ENCODE measurements around the gene OXTR.

The OXTR gene

GRCh38 chr3:8769088-8769822, at the start of gene OXTR:
TSS of gene OXTR (minus strand) at chr3:8769613. CDS start at chr3:8768187, 1,426 bp downstream.
- DNase-seq (ENCODE audit: low spot score): peak; percentile 97

GRCh38 chr3:8817486-8817885, 48.1 kb upstream of the OXTR start:
- DNase-seq (ENCODE audit: low spot score): no peak

GRCh38 chr3:8816106-8816505, 46.7 kb upstream of the OXTR start:
- no peak for DNase-seq (ENCODE audit: low spot score)

- no peak for DNase-seq (ENCODE audit: low spot score)
These were observed 44.0 kb upstream of the OXTR start for GRCh38 chr3:8813411-8813810.

GRCh38 chr3:8810561-8810960, 41.1 kb upstream of the OXTR start:
- DNase-seq (ENCODE audit: low spot score): no peak

- DNase-seq (ENCODE audit: low spot score): no peak
These were observed 36.4 kb upstream of the OXTR start for GRCh38 chr3:8805774-8806173.

GRCh38 chr3:8802256-8802655, 32.8 kb upstream of the OXTR start:
- no peak for DNase-seq (ENCODE audit: low spot score)

DNA sequence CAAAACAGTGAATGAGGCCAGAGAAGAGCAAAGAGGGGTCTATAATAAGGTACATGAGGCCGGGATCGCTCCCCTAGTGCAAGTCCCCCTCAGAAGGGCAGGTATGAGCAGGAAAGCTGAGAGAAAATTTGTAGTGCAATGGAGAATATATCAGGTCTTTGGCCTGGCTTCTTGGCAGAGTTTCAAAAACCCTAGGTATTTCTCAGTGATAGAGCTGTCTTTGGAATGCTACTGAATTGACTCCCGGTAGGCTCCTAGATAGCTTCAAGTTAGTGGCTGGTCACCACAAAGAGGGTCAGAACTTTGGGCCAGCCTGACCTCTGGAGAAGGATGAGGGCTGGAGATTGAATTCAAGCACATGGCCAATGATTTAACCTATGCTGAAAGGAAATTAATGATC, 30.6 kb upstream of the OXTR start:
- no peak for DNase-seq (ENCODE audit: low spot score)

- DNase-seq (ENCODE audit: low spot score): no peak
These were observed 24.8 kb upstream of the OXTR start for GRCh38 chr3:8794247-8794646.

DNA sequence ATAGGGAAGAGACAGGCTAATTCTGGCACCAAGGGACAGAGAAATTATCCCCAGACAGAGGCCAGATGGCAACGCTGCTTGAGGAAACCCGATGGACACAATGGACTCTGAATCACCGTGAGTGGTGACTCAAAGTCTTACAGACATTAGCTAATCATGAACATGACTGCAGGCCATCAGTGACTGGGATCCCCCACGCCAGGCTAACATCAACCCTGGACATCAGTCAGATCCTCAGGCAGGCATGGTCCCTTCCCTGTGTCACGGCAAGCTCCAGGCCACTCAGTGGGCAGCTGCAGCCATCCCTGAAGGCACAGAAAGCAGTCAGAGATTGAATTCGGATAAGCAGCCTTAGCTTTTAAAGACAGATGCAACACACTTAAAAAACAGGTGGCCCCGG, 23.8 kb upstream of the OXTR start:
- no peak for DNase-seq (ENCODE audit: low spot score)

DNA sequence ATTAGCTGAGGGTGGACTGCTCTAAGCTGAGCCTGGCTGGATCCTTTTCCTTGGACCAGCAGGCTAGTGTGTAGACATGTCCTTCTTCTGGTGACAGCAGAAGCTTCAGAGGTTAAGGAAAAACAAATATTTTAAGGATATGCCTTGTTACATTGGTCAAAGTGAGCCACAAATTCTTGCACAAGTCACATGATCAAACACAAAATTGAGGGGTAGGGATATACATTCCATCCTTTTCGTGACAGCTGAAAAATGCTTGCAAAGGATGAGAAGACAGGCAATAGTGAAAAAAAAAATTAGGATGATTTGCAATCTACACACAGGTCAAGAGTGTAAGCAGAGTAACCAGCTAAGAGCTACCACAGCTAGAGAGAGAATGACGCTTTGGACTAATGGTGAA, 21.1 kb upstream of the OXTR start:
- no peak for DNase-seq (ENCODE audit: low spot score)

DNA sequence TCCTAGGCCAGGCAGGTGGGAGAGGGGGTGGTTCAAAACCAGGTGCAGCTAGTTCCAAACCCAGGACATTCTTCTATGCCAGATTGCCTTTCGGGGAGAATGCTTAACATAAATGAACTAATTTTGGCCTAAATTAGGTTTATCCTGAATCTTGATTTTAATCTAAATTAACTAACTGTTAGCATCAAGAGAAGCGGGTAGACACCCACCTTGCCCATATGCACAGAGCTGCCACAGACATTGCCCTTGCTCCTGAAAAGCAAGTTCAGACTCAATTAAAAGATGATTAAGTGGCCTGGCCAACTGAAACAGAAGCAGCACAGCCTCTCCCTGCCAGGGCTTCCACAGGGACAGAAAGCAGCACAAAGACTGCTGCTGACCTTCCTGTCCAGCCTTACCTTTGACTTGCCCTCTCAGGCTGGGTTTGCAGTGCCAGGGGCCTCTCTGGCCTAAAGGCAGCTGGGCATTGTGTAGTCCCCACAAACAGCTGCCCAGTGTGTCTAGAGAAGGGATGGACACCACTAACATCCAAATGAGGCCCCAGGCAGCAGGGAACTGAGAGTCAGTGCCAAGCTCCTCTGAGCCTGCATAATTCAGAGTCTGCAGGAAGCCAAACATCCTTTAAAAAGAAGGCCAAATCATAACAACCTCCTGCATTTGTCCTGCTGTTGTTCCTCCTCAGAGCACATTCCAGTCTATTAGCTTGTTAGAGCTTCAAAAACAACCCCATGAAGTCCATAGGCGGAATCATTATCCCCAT, 15.4 kb upstream of the OXTR start:
- DNase-seq (ENCODE audit: low spot score): no peak

- DNase-seq (ENCODE audit: low spot score): no peak
These were observed 10.9 kb upstream of the OXTR start for GRCh38 chr3:8780279-8780678.

GRCh38 chr3:8778475-8778874, 9.1 kb upstream of the OXTR start:
- peak; percentile 9 for DNase-seq (ENCODE audit: low spot score)

- DNase-seq (ENCODE audit: low spot score): peak; percentile 8
These were observed 8.5 kb upstream of the OXTR start for GRCh38 chr3:8777978-8778267.

- no peak for DNase-seq (ENCODE audit: low spot score)
These were observed 8.0 kb upstream of the OXTR start for GRCh38 chr3:8777201-8777977.

DNA sequence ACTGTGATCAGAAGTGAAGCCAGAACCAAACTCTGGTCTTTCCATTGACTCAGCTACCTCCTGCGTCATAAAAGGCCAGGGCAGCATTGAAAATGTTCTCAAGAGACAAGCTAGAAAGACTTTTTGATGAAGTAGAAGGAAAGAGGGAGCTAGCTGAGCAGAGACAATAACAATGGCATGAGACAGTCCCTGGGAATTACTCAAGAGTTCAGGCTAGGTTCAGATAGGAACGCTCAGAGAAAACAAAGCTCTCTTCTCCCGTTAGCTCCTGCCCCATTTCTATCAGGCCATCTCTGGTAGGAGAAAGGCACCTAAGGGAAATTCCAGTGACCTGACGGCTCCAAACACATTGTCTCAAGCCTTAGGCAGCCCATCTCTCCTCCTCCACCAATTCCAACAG, 7.0 kb upstream of the OXTR start:
- no peak for DNase-seq (ENCODE audit: low spot score)

DNA sequence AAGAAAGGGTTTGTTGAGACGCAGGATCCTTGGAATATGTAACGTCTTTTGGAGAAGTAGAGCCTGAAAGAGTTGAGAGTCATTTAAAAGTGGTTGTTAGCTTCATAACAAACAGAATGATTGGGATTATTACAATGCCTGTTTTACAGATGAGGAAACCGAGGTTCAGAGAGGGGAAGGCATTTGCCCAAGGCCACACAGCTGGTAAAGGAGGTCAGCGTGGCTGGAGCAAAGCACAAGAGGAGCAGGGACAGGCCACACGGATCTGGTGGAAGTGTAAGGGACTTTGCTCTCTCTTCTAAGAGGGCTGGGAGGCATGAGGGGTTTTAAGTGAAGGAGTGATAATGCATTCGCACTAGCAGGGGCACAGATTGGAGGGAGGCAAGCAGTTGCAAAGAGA, 6.2 kb upstream of the OXTR start:
- no peak for DNase-seq (ENCODE audit: low spot score)

- DNase-seq (ENCODE audit: low spot score): no peak
These were observed 5.8 kb upstream of the OXTR start for GRCh38 chr3:8775181-8775580.

- peak; percentile 8 for DNase-seq (ENCODE audit: low spot score)
These were observed 4.6 kb upstream of the OXTR start for GRCh38 chr3:8773941-8774542.

GRCh38 chr3:8768364-8769087, 887 bp downstream of the OXTR start:
- DNase-seq (ENCODE audit: low spot score): peak; percentile 51
